ENCODE measurements around the gene LRRC8E. TPM values are rescaled to one million over a fixed set of nuclear protein-coding genes. Genes with fewer than 3 reads are reported as not detected.

The LRRC8E gene
- total RNA-seq, 1 experiment from 2014 or later, result 18.1 TPM

- intact Hi-C loops (cut with micrococcal nuclease), result loop anchor here (1.0 to 5.0 kb wide), 2 partner anchors 50 to 68 kb away; no protein-coding TSS in a partner anchor
- BruUV-seq (replicated peaks), result TSS peak; percentile 80
These were observed 31.6 kb downstream of the LRRC8E start, which contains the start of gene SNAPC2 for GRCh38 chr19:7919610-7920518. Gene SNAPC2 (plus strand): TSS chr19:7920338. CDS start chr19:7920367, 29 bp downstream.

More at GRCh38 chr19:7919610-7920518, 31.6 kb downstream of the LRRC8E start, which contains the start of gene SNAPC2:
- Histone ChIP-seq H4K20me1 (ENCODE audit: insufficient read depth) (no peaks in the 10 kb centered on the region), H3K9ac (ENCODE audit: low read length) (peak within 1 kb of the TSS; percentile 89), H3K4me3 (replicated peaks in 1 of 2; ENCODE audit: low read depth in 1 of 2, low read length in 2 of 2) (peak within 1 kb of the TSS; percentile 66 to 74), H3K9me3 (ENCODE audit: control insufficient read depth in 1 of 2, insufficient read depth in 1 of 2, low read depth in 1 of 2, low read length in 2 of 2) (no peaks in the 10 kb centered on the region), H3K4me1 (ENCODE audit: control insufficient read depth in 1 of 2, insufficient read depth in 2 of 2, low read length in 2 of 2) (peaks cover 21 to 61% of the 10 kb centered on the region in 2 experiments; a peak in 3 of 4 replicates), H2AFZ (ENCODE audit: low read depth, low read length, poor library complexity, severe bottlenecking) (no peak within 1 kb of the TSS), H3K79me2 (ENCODE audit: insufficient read depth, low read length) (peaks cover 10% of the 10 kb centered on the region; the same call in 1 of the 2 replicates), H3K36me3 (ENCODE audit: control insufficient read depth in 1 of 2, insufficient read depth in 2 of 2, low read length in 2 of 2) (peaks cover 0 to 12% of the 10 kb centered on the region in 2 experiments; a peak in 3 of 4 replicates), H3K27me3 (ENCODE audit: insufficient read depth, low read length) (no peaks in the 10 kb centered on the region), H3K27ac (ENCODE audit: low read depth, low read length) (peak within 1 kb of the TSS; percentile 89), H3K4me2 (ENCODE audit: low read length) (peak within 1 kb of the TSS; percentile 91), H3K9me2 (ENCODE audit: insufficient read depth) (no peaks in the 10 kb centered on the region)
- POLR2A ChIA-PET, result interaction anchor here (0.6 to 2.7 kb wide), 18 partner anchors 10 to 1409 kb away, joined by 3 to 33 read pairs (median 6); partner anchors contain the start of genes LRRC8E, MAP2K7 and TIMM44
- ATAC-seq, result peak; percentile 61
- peak; percentile 92 for DNase-seq (ENCODE audit: low read depth, low spot score)
- TF ChIP-seq TCF7L2 (IDR thresholded peaks at IDR 0.05; ENCODE audit: borderline replicate concordance, extremely low read depth, insufficient read depth, insufficient read length) (peak; percentile 45), ELF1 (IDR thresholded peaks at IDR 0.05; ENCODE audit: borderline replicate concordance, low read depth) (no peak), CBX3 (IDR thresholded peaks at IDR 0.05; ENCODE audit: low read depth) (no peak), YY1 (IDR thresholded peaks at IDR 0.05; ENCODE audit: extremely low read depth, insufficient replicate concordance, low read depth, low read length) (peak; percentile 17), ZFX (IDR thresholded peaks at IDR 0.05) (no peak), EGR1 (IDR thresholded peaks at IDR 0.05; ENCODE audit: low read depth) (peak; percentile 93), MAX (IDR thresholded peaks at IDR 0.05) (peak; percentile 77; the same call in 1 of the 2 replicates), SP1 (IDR thresholded peaks at IDR 0.05; ENCODE audit: low read depth) (peak; percentile 88), POLR2AphosphoS5 (IDR thresholded peaks at IDR 0.05; ENCODE audit: low read depth, low read length) (peak; percentile 62), SIN3A (IDR thresholded peaks at IDR 0.05; ENCODE audit: low read depth) (peak; percentile 58; the same call in 1 of the 2 replicates)
- CTCF ChIA-PET, result interaction anchor here (0.6 to 5.2 kb wide), 17 partner anchors 8 to 566 kb away, joined by 3 to 41 read pairs (median 4); partner anchors contain the start of genes MAP2K7, TIMM44 and TRAPPC5
- RAD21 ChIA-PET (ENCODE audit: low non-redundant PET in 1 of 2, low total read pairs in 2 of 2, uncharacterized antibody in 2 of 2, unreplicated experiment in 2 of 2), result interaction anchor here (0.6 to 2.0 kb wide), 9 partner anchors 9 to 578 kb away, joined by 3 to 9 read pairs (median 6); partner anchors contain the start of gene TIMM44 (in 1 of the 2)

Data from HCT116 (cell line).